CD4-positive, alpha-beta T cell (primary cell): ENCODE measurements around the gene EPHB1. TPM values are rescaled to one million over a fixed set of nuclear protein-coding genes. Genes with fewer than 3 reads are reported as not detected.
"Not testable (repeated sequence)": the region's sequence is repeated elsewhere in the genome, so short reads cannot be mapped to it uniquely, and the experiment has no call there.

ENCODE experiments used
- ATAC-seq: fragments of 200-7000 bp; cut with Tn5 transposase; one replicate; pipeline ENCODE4 v1.10.0; 2022; ENCODE audit warnings: mild to moderate bottlenecking; ENCODE audit not compliant: poor library complexity
- CTCF ChIA-PET: fragments of 350-600 bp; sonication (Branson Sonifier 250); formaldehyde crosslinking; loops from one replicate; lab custom pipeline; 2021; ENCODE audit warnings: antibody characterized with exemption, inconsistent platforms; lab: Charles Lee
- POLR2A ChIA-PET: fragments of 350-600 bp; sonication (Branson Sonifier 250); formaldehyde crosslinking; loops from one replicate; lab custom pipeline; 2021; ENCODE audit warnings: antibody characterized with exemption, inconsistent platforms; lab: Charles Lee
- DNase-seq, 14 experiments: peaks; one replicate each; pipeline ENCODE4 v3.0.0-alpha.2; 2013 to 2020; ENCODE audit warnings: mixed read lengths in 2 of 14
- H3K27ac ChIP-seq, 2 donors: one replicate each; pipeline versions ENCODE4 v1.5.1 to v1.7.0; 2013; ENCODE audit warnings: low read length in 2 of 2, low read depth in 1 of 2, mild to moderate bottlenecking in 1 of 2
- H3K27me3 ChIP-seq, 2 experiments: 1 replicate in 1 of 2; 2 replicates in 1 of 2; pipeline versions ENCODE4 v1.6.1 to v1.7.0; 2013; ENCODE audit warnings: low read length in 2 of 2, control low read depth in 1 of 2, mild to moderate bottlenecking in 1 of 2, moderate library complexity in 1 of 2; ENCODE audit not compliant: insufficient read depth in 2 of 2, control insufficient read depth in 1 of 2
- H3K36me3 ChIP-seq: one replicate; pipeline ENCODE4 v1.6.1; 2013; ENCODE audit warnings: low read length, control low read depth; ENCODE audit not compliant: insufficient read depth
- H3K4me1 ChIP-seq: one replicate; pipeline ENCODE4 v1.6.1; 2013; ENCODE audit warnings: low read length, control low read depth; ENCODE audit not compliant: insufficient read depth
- H3K4me3 ChIP-seq: one replicate; pipeline ENCODE4 v1.5.1; 2013; ENCODE audit warnings: mild to moderate bottlenecking, low read length, moderate library complexity
- H3K9me3 ChIP-seq, 2 experiments: 1 replicate in 1 of 2; 2 replicates in 1 of 2; pipeline versions ENCODE4 v1.6.1 to v1.7.0; 2013; ENCODE audit warnings: low read length in 2 of 2, mild to moderate bottlenecking in 2 of 2, control low read depth in 1 of 2, moderate library complexity in 1 of 2; ENCODE audit not compliant: control insufficient read depth in 1 of 2, insufficient read depth in 1 of 2
- H3K27ac Mint-ChIP-seq: one replicate; pipeline ENCODE4 v1.8.0; 2020; ENCODE audit warnings: mixed read lengths
- H3K27me3 Mint-ChIP-seq: one replicate; pipeline ENCODE4 v1.8.0; 2021; ENCODE audit warnings: mixed read lengths
- H3K36me3 Mint-ChIP-seq: one replicate; pipeline ENCODE4 v1.8.0; 2021; ENCODE audit warnings: low read depth, mixed read lengths
- H3K4me1 Mint-ChIP-seq: one replicate; pipeline ENCODE4 v1.8.0; 2021; ENCODE audit warnings: low read depth, mixed read lengths
- H3K4me3 Mint-ChIP-seq: one replicate; pipeline ENCODE4 v1.8.0; 2020; ENCODE audit warnings: mild to moderate bottlenecking, mixed read lengths
- H3K9me3 Mint-ChIP-seq: one replicate; pipeline ENCODE4 v1.8.0; 2020; ENCODE audit warnings: mixed read lengths
- CTCF ChIP-seq: fragments of 200-600 bp; IDR thresholded peaks from one replicate; pipeline ENCODE4 v1.8.0; 2022; ENCODE audit warnings: antibody characterized with exemption, mild to moderate bottlenecking
- intact Hi-C, 2 experiments: fragments of 100-400 bp; cut with DNase I in 1 of 2; cut with micrococcal nuclease in 1 of 2; formaldehyde crosslinking; loops; one replicate each; pipeline versions ENCODE4 v1.15.1 to v1.9.0; 2023 to 2025; cut with DNase I, micrococcal nuclease
- total RNA-seq, 174 experiments: library from RNA in 2 of 174; stranded (reverse) in 2 of 174; gene quantifications; one replicate each; pipeline ENCODE4 v1.2.3 and lab custom pipeline; 2021 to 2026

The EPHB1 gene
- total RNA-seq, 2 experiments from 2014 or later = 0.08 to 0.49 TPM

GRCh38 chr3:135229018-135229495 lies 434.0 kb downstream of the EPHB1 start:
- no peak for ATAC-seq
- H3K4me3 ChIP-seq = no peak overlapping the region

GRCh38 chr3:135231737-135232136 lies 436.7 kb downstream of the EPHB1 start:
- H3K36me3 Mint-ChIP-seq = no peaks in the 10 kb centered on the region
- no peak for ATAC-seq
- ChIA-PET POLR2A (no interaction called here), CTCF (no interaction called here)
- H3K27ac ChIP-seq = no peak overlapping the region
- DNase-seq = no peak
- intact Hi-C loops = no loop called here
- no peak overlapping the region for H3K4me3 ChIP-seq
- H3K9me3 Mint-ChIP-seq = peaks cover 2% of the 10 kb centered on the region
- H3K27ac Mint-ChIP-seq = no peak overlapping the region
- H3K4me1 Mint-ChIP-seq = no peaks in the 10 kb centered on the region
- no peak for TF ChIP-seq CTCF
- no peaks in the 10 kb centered on the region for H3K36me3 ChIP-seq
- no peaks in the 10 kb centered on the region for H3K4me1 ChIP-seq
- no peaks in the 10 kb centered on the region for H3K27me3 Mint-ChIP-seq
- H3K4me3 Mint-ChIP-seq = no peak overlapping the region
- H3K27me3 ChIP-seq = no peaks in the 10 kb centered on the region
- peaks cover 0 to 7% of the 10 kb centered on the region in 2 experiments for H3K9me3 ChIP-seq

More at GRCh38 chr3:135229018-135229495, 434.0 kb downstream of the EPHB1 start:
- Histone ChIP-seq H3K27me3 (no peaks in the 10 kb centered on the region), H3K36me3 (no peaks in the 10 kb centered on the region), H3K4me1 (no peaks in the 10 kb centered on the region), H3K27ac (no peak overlapping the region), H3K9me3 (peaks cover 0 to 12% of the 10 kb centered on the region in 2 experiments)
- DNase-seq = no peak
- Mint-ChIP-seq H3K27ac (no peak overlapping the region), H3K4me1 (no peaks in the 10 kb centered on the region), H3K9me3 (no peaks in the 10 kb centered on the region), H3K27me3 (no peaks in the 10 kb centered on the region), H3K4me3 (no peak overlapping the region), H3K36me3 (no peaks in the 10 kb centered on the region)
- POLR2A ChIA-PET = no interaction called here
- TF ChIP-seq CTCF = no peak
- CTCF ChIA-PET = no interaction called here
- intact Hi-C loops = no loop called here

- H3K36me3 ChIP-seq = no peaks in the 10 kb centered on the region
- no peak overlapping the region for H3K27ac ChIP-seq
- no peak for ATAC-seq
- H3K27ac Mint-ChIP-seq = no peak overlapping the region
- TF ChIP-seq CTCF = no peak
- intact Hi-C loops = no loop called here
- H3K27me3 ChIP-seq = no peaks in the 10 kb centered on the region
- H3K4me1 ChIP-seq = no peaks in the 10 kb centered on the region
- DNase-seq = no peak
- peaks cover 2% of the 10 kb centered on the region for H3K9me3 Mint-ChIP-seq
- CTCF ChIA-PET = no interaction called here
- POLR2A ChIA-PET = no interaction called here
- H3K36me3 Mint-ChIP-seq = no peaks in the 10 kb centered on the region
- no peaks in the 10 kb centered on the region for H3K27me3 Mint-ChIP-seq
- no peak overlapping the region for H3K4me3 Mint-ChIP-seq
- no peak overlapping the region for H3K4me3 ChIP-seq
- H3K4me1 Mint-ChIP-seq = no peaks in the 10 kb centered on the region
- H3K9me3 ChIP-seq = peaks cover 0 to 7% of the 10 kb centered on the region in 2 experiments
Observed at GRCh38 chr3:135232226-135232625, 437.2 kb downstream of the EPHB1 start.

GRCh38 chr3:135233476-135233875 lies 438.4 kb downstream of the EPHB1 start:
- DNase-seq, H3K4me3 ChIP-seq, H3K36me3 ChIP-seq, ATAC-seq, CTCF ChIA-PET, H3K36me3 Mint-ChIP-seq, H3K27me3 Mint-ChIP-seq, intact Hi-C loops, H3K4me3 Mint-ChIP-seq, H3K4me1 Mint-ChIP-seq, H3K4me1 ChIP-seq, H3K9me3 Mint-ChIP-seq, H3K27ac ChIP-seq, H3K27me3 ChIP-seq, POLR2A ChIA-PET, H3K27ac Mint-ChIP-seq: not testable (repeated sequence)
- H3K9me3 ChIP-seq = peaks cover 0 to 15% of the 10 kb centered on the region in 2 experiments
